ENCODE measurements around the gene ZBTB7C. TPM values are rescaled to one million over a fixed set of nuclear protein-coding genes. Genes with fewer than 3 reads are reported as not detected.

ZBTB7C gene
- total and polyA plus RNA-seq, 8 donors, result 1.7 to 8.7 (median 2.7) TPM

DNA sequence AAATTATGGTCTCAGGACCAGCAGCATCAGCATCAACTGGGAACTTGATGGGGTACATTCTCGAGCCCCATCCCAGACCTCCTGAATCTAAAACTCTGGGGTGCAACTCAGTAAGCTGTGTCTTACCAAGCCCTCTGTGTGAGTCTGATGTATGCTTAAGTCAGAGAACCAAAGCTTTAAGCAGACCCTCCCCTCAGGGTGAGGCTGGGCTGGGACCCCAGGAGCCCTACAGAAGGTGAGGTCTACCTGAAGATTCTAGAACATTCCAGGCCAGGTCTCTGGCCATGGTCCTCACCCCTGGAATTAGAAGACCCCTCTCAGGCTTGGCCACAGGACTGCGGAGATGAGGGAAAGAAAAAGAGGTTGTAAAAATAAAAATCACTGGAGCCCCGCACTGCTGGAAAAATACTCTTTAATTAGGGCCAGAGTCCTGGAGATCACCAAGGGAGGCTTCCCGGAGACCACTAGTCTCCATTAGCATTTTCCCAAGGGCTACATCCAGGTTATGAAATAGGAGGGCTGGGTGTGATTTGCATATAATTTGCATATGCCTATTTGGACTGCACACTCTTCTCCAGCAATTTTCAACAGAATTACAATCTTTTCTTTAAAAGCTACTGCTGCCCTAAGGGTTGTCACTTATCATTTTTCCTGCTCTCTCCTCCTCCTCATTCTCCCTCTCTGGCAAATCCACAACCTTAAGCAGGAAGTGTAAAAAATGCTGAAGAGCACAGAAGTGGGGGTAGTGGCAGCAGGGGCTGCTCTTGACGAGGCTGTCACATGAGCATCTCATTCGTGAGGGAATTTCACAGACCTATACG lies 100.2 kb downstream of the ZBTB7C start:
- TF ChIP-seq, protein P1, sequence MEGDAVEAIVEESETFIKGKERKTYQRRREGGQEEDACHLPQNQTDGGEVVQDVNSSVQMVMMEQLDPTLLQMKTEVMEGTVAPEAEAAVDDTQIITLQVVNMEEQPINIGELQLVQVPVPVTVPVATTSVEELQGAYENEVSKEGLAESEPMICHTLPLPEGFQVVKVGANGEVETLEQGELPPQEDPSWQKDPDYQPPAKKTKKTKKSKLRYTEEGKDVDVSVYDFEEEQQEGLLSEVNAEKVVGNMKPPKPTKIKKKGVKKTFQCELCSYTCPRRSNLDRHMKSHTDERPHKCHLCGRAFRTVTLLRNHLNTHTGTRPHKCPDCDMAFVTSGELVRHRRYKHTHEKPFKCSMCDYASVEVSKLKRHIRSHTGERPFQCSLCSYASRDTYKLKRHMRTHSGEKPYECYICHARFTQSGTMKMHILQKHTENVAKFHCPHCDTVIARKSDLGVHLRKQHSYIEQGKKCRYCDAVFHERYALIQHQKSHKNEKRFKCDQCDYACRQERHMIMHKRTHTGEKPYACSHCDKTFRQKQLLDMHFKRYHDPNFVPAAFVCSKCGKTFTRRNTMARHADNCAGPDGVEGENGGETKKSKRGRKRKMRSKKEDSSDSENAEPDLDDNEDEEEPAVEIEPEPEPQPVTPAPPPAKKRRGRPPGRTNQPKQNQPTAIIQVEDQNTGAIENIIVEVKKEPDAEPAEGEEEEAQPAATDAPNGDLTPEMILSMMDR (IDR thresholded peaks at IDR 0.05), result no peak
- ATAC-seq, result peak; percentile 27
- intact Hi-C loops (cut with DNase I), result no loop called here

GRCh38 chr18:48308027-48308635 lies 101.1 kb downstream of the ZBTB7C start:
- intact Hi-C loops (cut with DNase I), result no loop called here
- DNase-seq (peak in 2 of 4 donors; percentile 48 to 67), ATAC-seq (peak; percentile 89)
- H3K36me3 ChIP-seq, result no peaks in the 10 kb centered on the region
- no peak overlapping the region for H3K27ac ChIP-seq
- no peaks in the 10 kb centered on the region for H3K27me3 ChIP-seq
- TF ChIP-seq, protein P1 (IDR thresholded peaks at IDR 0.05), result no peak
- no peak overlapping the region for H3K4me3 ChIP-seq
- no peaks in the 10 kb centered on the region for H3K4me1 ChIP-seq
- H3K9me3 ChIP-seq, result no peaks in the 10 kb centered on the region

More for the DNA sequence above, 100.2 kb downstream of the ZBTB7C start:
- no peaks in the 10 kb centered on the region for H3K9me3 ChIP-seq
- no peaks in the 10 kb centered on the region for H3K4me1 ChIP-seq
- H3K4me3 ChIP-seq, result no peak overlapping the region
- H3K36me3 ChIP-seq, result no peaks in the 10 kb centered on the region
- no peaks in the 10 kb centered on the region for H3K27me3 ChIP-seq
- H3K27ac ChIP-seq, result no peak overlapping the region
- DNase-seq, result no peak

DNA sequence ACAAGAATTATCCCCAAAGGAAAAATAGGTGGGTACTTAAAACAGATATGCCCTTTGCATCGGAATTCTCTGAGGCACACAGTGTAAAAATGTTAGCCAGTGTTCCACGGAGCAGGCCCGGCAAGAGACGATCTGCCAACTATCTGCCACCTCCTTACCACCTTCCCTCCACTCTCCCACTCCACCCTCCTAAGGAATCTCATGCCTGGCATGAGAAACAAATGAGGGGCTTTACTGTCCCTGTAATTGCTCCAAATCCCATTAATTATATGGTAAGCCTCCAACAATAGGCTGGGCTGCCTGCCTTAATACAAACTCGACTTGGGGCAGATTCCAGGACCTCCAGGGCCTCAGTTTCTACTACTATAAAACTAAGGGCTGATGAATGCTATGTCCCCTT lies 102.3 kb downstream of the ZBTB7C start:
- ATAC-seq, result no peak
- Histone ChIP-seq H3K4me3 (no peak overlapping the region), H3K36me3 (no peaks in the 10 kb centered on the region), H3K4me1 (no peaks in the 10 kb centered on the region), H3K27ac (no peak overlapping the region), H3K27me3 (no peaks in the 10 kb centered on the region), H3K9me3 (no peaks in the 10 kb centered on the region)
- TF ChIP-seq, protein P1 (IDR thresholded peaks at IDR 0.05), result no peak
- intact Hi-C loops (cut with DNase I), result no loop called here
- no peak for DNase-seq

- TF ChIP-seq, protein P1 (IDR thresholded peaks at IDR 0.05), result no peak
- no peaks in the 10 kb centered on the region for H3K9me3 ChIP-seq
- no peak overlapping the region for H3K4me3 ChIP-seq
- no peak for DNase-seq
- intact Hi-C loops (cut with DNase I), result no loop called here
- no peak overlapping the region for H3K27ac ChIP-seq
- H3K4me1 ChIP-seq, result peaks cover 0 to 6% of the 10 kb centered on the region in 2 donors
- no peaks in the 10 kb centered on the region for H3K36me3 ChIP-seq
- no peak for ATAC-seq
- no peaks in the 10 kb centered on the region for H3K27me3 ChIP-seq
These were observed 104.1 kb downstream of the ZBTB7C start for GRCh38 chr18:48304906-48305693.

DNA sequence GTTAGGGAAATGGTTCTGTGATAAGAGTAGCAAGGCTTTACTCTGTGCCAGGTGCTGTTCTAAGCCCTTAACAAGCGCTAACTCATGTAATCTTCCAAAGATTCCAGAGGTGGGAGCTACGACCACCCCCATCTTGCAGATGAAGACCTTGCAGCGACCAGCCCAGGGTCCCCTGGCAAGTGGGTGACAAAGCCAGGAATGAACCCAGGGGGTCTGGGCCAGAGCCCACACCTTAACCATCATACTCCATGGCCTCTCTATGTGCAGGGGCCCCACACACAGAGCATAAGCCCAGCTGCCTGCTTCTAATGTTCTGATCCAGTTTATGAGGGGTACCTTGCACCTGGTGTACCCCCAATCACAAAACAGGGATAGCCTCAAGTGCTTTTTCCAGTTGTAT lies 105.3 kb downstream of the ZBTB7C start:
- DNase-seq (no peak), ATAC-seq (no peak)
- no peaks in the 10 kb centered on the region for H3K9me3 ChIP-seq
- intact Hi-C loops (cut with DNase I), result no loop called here
- peaks cover 0 to 8% of the 10 kb centered on the region in 2 donors for H3K4me1 ChIP-seq
- no peaks in the 10 kb centered on the region for H3K36me3 ChIP-seq
- no peaks in the 10 kb centered on the region for H3K27me3 ChIP-seq
- H3K4me3 ChIP-seq, result no peak overlapping the region
- no peak overlapping the region for H3K27ac ChIP-seq
- TF ChIP-seq, protein P1 (IDR thresholded peaks at IDR 0.05), result no peak

Measured in left lung (tissue), 10 donors.